OCI-LY3 (cell line): ENCODE measurements around the gene ACSM6.

Experiments
- H2AFZ ChIP-seq: fragments of 200-600, 300-600 bp; shearing (Covaris generic); 2 replicates; pipeline ENCODE4 v1.6.0; 2014; ENCODE audit warnings: antibody characterized with exemption, low read depth, low read length
- H3K27ac ChIP-seq: fragments of 200-600, 300-600 bp; sonication (generic); 2 replicates; pipeline ENCODE4 v1.5.1; 2014; ENCODE audit warnings: mild to moderate bottlenecking, low read length, moderate library complexity, mixed read lengths
- H3K27me3 ChIP-seq: fragments of 200-600, 300-600 bp; sonication (generic); 2 replicates; pipeline ENCODE4 v1.6.1; 2014; ENCODE audit warnings: low read depth, low read length, mixed read lengths
- H3K36me3 ChIP-seq: fragments of 200-600, 300-600 bp; sonication (generic); replicated peaks from 2 replicates; pipeline ENCODE3; 2014; ENCODE audit warnings: low read depth, low read length, mixed read lengths
- H3K4me1 ChIP-seq: fragments of 300-600, 200-600 bp; sonication (generic); 2 replicates; pipeline ENCODE4 v1.6.1; 2014; ENCODE audit warnings: low read length, mixed read lengths
- H3K4me2 ChIP-seq: fragments of 200-600, 300-600 bp; sonication (generic); 2 replicates; pipeline ENCODE4 v1.6.1; 2014; ENCODE audit warnings: low read length, mixed read lengths
- H3K4me3 ChIP-seq: fragments of 300-600, 200-600 bp; sonication (generic); 2 replicates; pipeline ENCODE4 v1.5.1; 2014; ENCODE audit warnings: antibody characterized with exemption, mild to moderate bottlenecking, low read length, moderate library complexity
- H3K79me2 ChIP-seq: fragments of 300-600, 200-600 bp; shearing (Covaris generic); 2 replicates; pipeline ENCODE4 v1.6.1; 2014; ENCODE audit warnings: mild to moderate bottlenecking, low read length, mixed read lengths
- H3K9ac ChIP-seq: fragments of 300-600, 200-600 bp; shearing (Covaris generic); 2 replicates; pipeline ENCODE4 v1.6.0; 2014; ENCODE audit warnings: mild to moderate bottlenecking, low read length, moderate library complexity
- H3K9me3 ChIP-seq: fragments of 200-600, 300-600 bp; shearing (Covaris generic); 2 replicates; pipeline ENCODE4 v1.6.1; 2014; ENCODE audit warnings: low read length, mixed read lengths; ENCODE audit not compliant: insufficient read depth
- H4K20me1 ChIP-seq: fragments of 200-600, 300-600 bp; sonication (generic); 2 replicates; pipeline ENCODE4 v1.6.1; 2016; ENCODE audit warnings: low read length, mixed read lengths; ENCODE audit not compliant: insufficient read depth
- CTCF ChIP-seq: fragments of 200-600, 300-600 bp; sonication (generic); IDR thresholded peaks from 2 replicates; pipeline ENCODE4 v1.5.1; 2014; ENCODE audit warnings: antibody characterized with exemption, low read length, low read depth
- EZH2phosphoT487 ChIP-seq: fragments of 200-600 bp; shearing (Covaris generic); IDR thresholded peaks from 2 replicates; pipeline ENCODE4 v1.6.1; 2018; ENCODE audit warnings: antibody characterized with exemption, mixed run types, low read depth

ACSM6 gene

DNA sequence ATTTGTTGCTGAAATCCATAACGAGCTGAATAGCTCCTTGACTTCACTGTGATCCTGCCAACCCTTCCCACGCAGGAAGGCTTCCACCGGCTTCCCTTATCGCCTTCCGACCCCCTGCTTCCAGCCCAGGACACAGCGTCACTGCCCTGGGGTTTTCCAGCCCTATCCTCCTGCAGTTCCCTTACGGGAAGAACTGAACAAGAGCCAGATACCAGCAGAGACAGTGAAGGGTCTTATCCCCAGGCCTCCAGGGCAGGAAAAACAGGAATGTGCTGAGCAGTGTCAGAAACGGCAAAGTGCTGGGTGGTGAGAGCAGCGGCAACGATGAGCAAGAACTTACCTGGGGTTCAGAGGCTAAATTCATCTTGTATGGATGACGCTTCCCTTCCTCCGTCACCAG is 74.4 kb downstream of the ACSM6 start:
- Histone ChIP-seq H2AFZ (no peak overlapping the region), H3K27me3 (no peaks in the 10 kb centered on the region), H3K36me3 (no peaks in the 10 kb centered on the region), H3K9me3 (no peaks in the 10 kb centered on the region), H3K4me2 (no peak overlapping the region), H3K27ac (no peak overlapping the region), H3K9ac (no peak overlapping the region), H4K20me1 (no peaks in the 10 kb centered on the region), H3K79me2 (no peaks in the 10 kb centered on the region), H3K4me3 (no peak overlapping the region), H3K4me1 (no peaks in the 10 kb centered on the region)
- TF ChIP-seq CTCF (no peak), EZH2phosphoT487 (no peak)

GRCh38 chr10:95273393-95274312 is 79.6 kb downstream of the ACSM6 start:
- H3K4me1 ChIP-seq: no peaks in the 10 kb centered on the region
- no peaks in the 10 kb centered on the region for H4K20me1 ChIP-seq
- H3K27me3 ChIP-seq: no peaks in the 10 kb centered on the region
- no peaks in the 10 kb centered on the region for H3K36me3 ChIP-seq
- no peak overlapping the region for H3K9ac ChIP-seq
- TF ChIP-seq EZH2phosphoT487: no peak
- no peak for TF ChIP-seq CTCF
- no peaks in the 10 kb centered on the region for H3K79me2 ChIP-seq
- no peak overlapping the region for H3K4me2 ChIP-seq
- H3K9me3 ChIP-seq: no peaks in the 10 kb centered on the region
- H2AFZ ChIP-seq: no peak overlapping the region
- H3K4me3 ChIP-seq: no peak overlapping the region
- H3K27ac ChIP-seq: no peak overlapping the region

DNA sequence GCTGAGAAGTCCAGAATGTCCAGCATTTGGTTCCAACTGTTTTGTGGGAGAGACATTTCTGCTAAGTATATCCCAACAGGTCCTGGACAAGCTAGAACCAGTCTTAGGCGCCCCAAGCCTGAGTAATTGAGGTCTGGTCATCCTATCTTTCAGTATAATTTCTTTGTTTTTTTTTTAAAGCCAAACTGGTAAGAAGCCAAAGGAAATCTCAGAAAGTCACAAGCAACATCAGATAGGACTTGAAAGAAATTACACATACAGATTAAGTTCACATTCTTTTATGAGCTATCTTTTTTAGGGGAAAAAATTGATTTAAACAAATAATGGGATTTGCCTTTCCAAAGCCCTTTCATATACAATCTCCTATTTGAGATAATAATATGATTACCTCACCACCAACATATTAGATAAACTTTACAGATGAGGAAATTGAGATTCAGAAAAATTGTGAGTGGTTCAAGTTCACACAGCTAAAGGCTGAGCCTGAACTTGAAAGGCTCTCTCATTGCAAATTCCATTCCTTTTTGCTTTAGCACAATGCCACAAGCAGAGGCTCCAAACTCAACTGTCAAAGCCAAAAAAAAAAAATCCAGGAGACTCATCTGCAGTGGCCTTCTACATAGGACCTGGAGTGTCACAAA is 81.8 kb downstream of the ACSM6 start:
- TF ChIP-seq CTCF (no peak), EZH2phosphoT487 (no peak)
- H2AFZ ChIP-seq: no peak overlapping the region
- H3K27me3 ChIP-seq: no peaks in the 10 kb centered on the region
- no peaks in the 10 kb centered on the region for H3K79me2 ChIP-seq
- H3K36me3 ChIP-seq: no peaks in the 10 kb centered on the region
- H3K4me2 ChIP-seq: no peak overlapping the region
- no peak overlapping the region for H3K4me3 ChIP-seq
- no peaks in the 10 kb centered on the region for H3K9me3 ChIP-seq
- H3K9ac ChIP-seq: no peak overlapping the region
- H4K20me1 ChIP-seq: no peaks in the 10 kb centered on the region
- no peaks in the 10 kb centered on the region for H3K4me1 ChIP-seq
- no peak overlapping the region for H3K27ac ChIP-seq

DNA sequence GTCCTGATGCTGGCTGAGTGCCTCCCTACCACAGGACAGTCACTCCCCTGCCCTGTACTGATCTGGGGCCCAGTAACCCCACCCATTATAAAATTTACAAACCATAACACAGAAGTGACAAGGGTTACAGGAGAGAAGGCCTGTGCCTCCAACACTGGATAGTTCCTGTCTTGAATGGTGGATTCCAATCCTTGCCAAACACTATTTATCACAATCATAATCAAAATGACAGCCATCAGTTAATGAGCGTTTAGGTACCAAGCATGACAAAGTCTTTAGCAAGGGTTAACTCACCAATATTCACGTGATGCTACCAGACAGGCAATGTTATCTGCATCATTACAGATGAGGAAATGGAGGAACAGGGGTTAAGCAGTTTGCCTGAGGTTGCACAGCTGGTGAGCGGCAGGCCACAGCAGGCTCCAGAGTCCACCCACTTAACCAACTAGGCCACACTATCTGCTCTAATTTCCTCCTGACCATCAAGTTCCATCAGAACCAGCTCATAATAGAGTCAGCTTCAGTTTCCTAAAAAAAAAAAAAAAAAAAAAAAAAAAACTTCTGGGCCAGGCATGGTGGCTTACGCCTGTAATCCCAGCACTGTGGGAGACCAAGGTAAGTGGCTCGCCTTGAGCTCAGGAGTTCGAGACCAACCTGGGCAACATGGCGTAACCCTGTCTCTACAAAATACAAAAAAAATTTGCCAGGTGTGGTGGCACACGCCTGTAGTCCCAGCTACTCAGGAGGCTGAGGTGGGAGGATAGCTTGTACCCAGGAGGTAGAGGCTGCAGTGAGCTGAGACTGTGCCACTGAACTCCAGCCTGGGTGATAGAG is 82.5 kb downstream of the ACSM6 start:
- Histone ChIP-seq H3K36me3 (no peaks in the 10 kb centered on the region), H3K4me2 (no peak overlapping the region), H3K9ac (no peak overlapping the region), H3K79me2 (no peaks in the 10 kb centered on the region), H2AFZ (no peak overlapping the region), H3K27ac (no peak overlapping the region), H3K4me1 (no peaks in the 10 kb centered on the region), H4K20me1 (no peaks in the 10 kb centered on the region), H3K4me3 (no peak overlapping the region), H3K9me3 (no peaks in the 10 kb centered on the region), H3K27me3 (no peaks in the 10 kb centered on the region)
- TF ChIP-seq CTCF (no peak), EZH2phosphoT487 (no peak)
